H9 (cell line): Measurements from ENCODE around the gene C1orf21. TPM values are rescaled to one million over a fixed set of nuclear protein-coding genes. Genes with fewer than 3 reads are reported as not detected.

ENCODE experiments used
- DNase-seq: peaks from one replicate; pipeline ENCODE4 v3.0.0-alpha.2; 2017
- H2AFZ ChIP-seq: one replicate; pipeline ENCODE4 v1.6.1; 2013; ENCODE audit warnings: mild to moderate bottlenecking, low read length, control low read depth, moderate library complexity
- H2AK5ac ChIP-seq: 2 replicates; pipeline ENCODE4 v1.6.1; 2013; ENCODE audit warnings: low read length, control low read depth, mixed read lengths; ENCODE audit not compliant: insufficient read length
- H2BK120ac ChIP-seq: one replicate; pipeline ENCODE4 v1.6.1; 2013; ENCODE audit warnings: low read depth, mild to moderate bottlenecking, low read length, control low read depth, inconsistent platforms; ENCODE audit not compliant: poor library complexity, severe bottlenecking
- H2BK12ac ChIP-seq: 2 replicates; pipeline ENCODE4 v1.6.1; 2013; ENCODE audit warnings: low read length, control low read depth, mixed read lengths, low read depth; ENCODE audit not compliant: insufficient read length
- H2BK15ac ChIP-seq: 2 replicates; pipeline ENCODE4 v1.6.1; 2013; ENCODE audit warnings: low read depth, low read length, control low read depth
- H2BK20ac ChIP-seq: one replicate; pipeline ENCODE4 v1.6.1; 2013; ENCODE audit warnings: low read depth, mild to moderate bottlenecking, low read length, control low read depth, inconsistent platforms; ENCODE audit not compliant: poor library complexity, severe bottlenecking
- H2BK5ac ChIP-seq: 2 replicates; pipeline ENCODE4 v1.6.1; 2013; ENCODE audit warnings: low read length, control low read depth, mixed read lengths; ENCODE audit not compliant: insufficient read length
- H3K14ac ChIP-seq: 2 replicates; pipeline ENCODE4 v1.6.1; 2013; ENCODE audit warnings: low read length, control low read depth; ENCODE audit not compliant: insufficient read depth
- H3K18ac ChIP-seq: 2 replicates; pipeline ENCODE4 v1.6.1; 2013; ENCODE audit warnings: low read depth, mild to moderate bottlenecking, mixed read lengths, low read length, control low read depth; ENCODE audit not compliant: insufficient read length
- H3K23ac ChIP-seq: 2 replicates; pipeline ENCODE4 v1.6.1; 2013; ENCODE audit warnings: low read length, control low read depth, mixed read lengths, low read depth; ENCODE audit not compliant: insufficient read length
- H3K23me2 ChIP-seq: 2 replicates; pipeline ENCODE4 v1.6.1; 2013; ENCODE audit warnings: low read depth, mild to moderate bottlenecking, mixed read lengths, low read length, control low read depth; ENCODE audit not compliant: insufficient read length, poor library complexity, severe bottlenecking
- H3K27ac ChIP-seq: 2 replicates; pipeline ENCODE4 v1.5.1; 2013; ENCODE audit warnings: low read length, control low read depth, mixed read lengths, low read depth; ENCODE audit not compliant: insufficient read length
- H3K27me3 ChIP-seq: 2 replicates; pipeline ENCODE4 v1.6.1; 2013; ENCODE audit warnings: low read length, control low read depth, inconsistent platforms; ENCODE audit not compliant: insufficient read depth
- H3K4ac ChIP-seq: 2 replicates; pipeline ENCODE4 v1.6.1; 2013; ENCODE audit warnings: low read depth, mild to moderate bottlenecking, control low read depth, inconsistent platforms, low read length, moderate library complexity
- H3K4me1 ChIP-seq: 2 replicates; pipeline ENCODE4 v1.6.1; 2013; ENCODE audit warnings: low read length, control low read depth, inconsistent platforms; ENCODE audit not compliant: insufficient read depth
- H3K4me2 ChIP-seq: 2 replicates; pipeline ENCODE4 v1.6.1; 2013; ENCODE audit warnings: low read length, control low read depth, mixed read lengths; ENCODE audit not compliant: insufficient read length, insufficient read depth
- H3K56ac ChIP-seq: 2 replicates; pipeline ENCODE4 v1.6.1; 2013; ENCODE audit warnings: low read depth, mild to moderate bottlenecking, mixed read lengths, low read length, control low read depth; ENCODE audit not compliant: insufficient read length
- H3K79me1 ChIP-seq: 2 replicates; pipeline ENCODE4 v1.6.1; 2013; ENCODE audit warnings: low read depth, mild to moderate bottlenecking, moderate library complexity, low read length, control low read depth, inconsistent platforms; ENCODE audit not compliant: insufficient read depth, poor library complexity, severe bottlenecking
- H3K79me2 ChIP-seq: 2 replicates; pipeline ENCODE4 v1.6.1; 2013; ENCODE audit warnings: low read length, control low read depth, inconsistent platforms; ENCODE audit not compliant: insufficient read depth
- H3K9ac ChIP-seq: 2 replicates; pipeline ENCODE4 v1.6.1; 2013; ENCODE audit warnings: low read length, control low read depth, mixed read lengths; ENCODE audit not compliant: insufficient read length; ENCODE audit errors: extremely low read depth
- H3K9me3 ChIP-seq: one replicate; pipeline ENCODE4 v1.6.1; 2013; ENCODE audit warnings: low read depth, low read length, inconsistent platforms; ENCODE audit not compliant: control insufficient read depth
- H3T11ph ChIP-seq: one replicate; pipeline ENCODE4 v1.6.1; 2013; ENCODE audit warnings: mild to moderate bottlenecking, low read length, control low read depth, inconsistent platforms
- H4K20me1 ChIP-seq: one replicate; pipeline ENCODE4 v1.6.1; 2013; ENCODE audit not compliant: control insufficient read depth, insufficient read length, insufficient read depth
- H4K5ac ChIP-seq: 2 replicates; pipeline ENCODE4 v1.6.1; 2013; ENCODE audit warnings: low read depth, mild to moderate bottlenecking, mixed read lengths, low read length, control low read depth; ENCODE audit not compliant: insufficient read length
- H4K8ac ChIP-seq: replicated peaks from 2 replicates; pipeline ENCODE4 v1.6.1; 2013; ENCODE audit warnings: low read length, control low read depth, mixed read lengths, low read depth; ENCODE audit not compliant: insufficient read length
- H4K91ac ChIP-seq: 2 replicates; pipeline ENCODE4 v1.6.1; 2013; ENCODE audit warnings: low read depth, mild to moderate bottlenecking, moderate library complexity, mixed read lengths, low read length, control low read depth; ENCODE audit not compliant: insufficient read length
- H3K27ac Mint-ChIP-seq, 3 experiments: 2 replicates in 2 of 3; 3 replicates in 1 of 3; pipeline ENCODE4 v1.8.0; 2020 to 2021; ENCODE audit warnings: mixed read lengths in 3 of 3, mild to moderate bottlenecking in 1 of 3, moderate library complexity in 1 of 3
- H3K27me3 Mint-ChIP-seq: 2 replicates; pipeline ENCODE4 v1.8.0; 2021; ENCODE audit warnings: low read depth, mild to moderate bottlenecking, moderate library complexity, mixed read lengths
- H3K36me3 Mint-ChIP-seq, 3 experiments: 2 replicates in 2 of 3; 3 replicates in 1 of 3; pipeline ENCODE4 v1.8.0; 2020 to 2021; ENCODE audit warnings: low read depth in 3 of 3, mixed read lengths in 3 of 3; ENCODE audit not compliant: insufficient read depth in 1 of 3
- H3K4me1 Mint-ChIP-seq, 2 experiments: 2 replicates each; pipeline ENCODE4 v1.8.0; 2020; ENCODE audit warnings: mixed read lengths in 2 of 2
- H3K4me3 Mint-ChIP-seq, 2 experiments: 2 replicates in 1 of 2; 3 replicates in 1 of 2; pipeline ENCODE4 v1.8.0; 2020 to 2021; ENCODE audit warnings: mild to moderate bottlenecking in 2 of 2, mixed read lengths in 2 of 2, moderate library complexity in 1 of 2
- H3K9me3 Mint-ChIP-seq, 2 experiments: 2 replicates in 1 of 2; 3 replicates in 1 of 2; pipeline ENCODE4 v1.8.0; 2020; ENCODE audit warnings: mild to moderate bottlenecking in 2 of 2, mixed read lengths in 2 of 2, moderate library complexity in 1 of 2
- CTCF ChIP-seq: fragments of 200-600 bp; sonication (generic); conservative IDR thresholded peaks from 3 replicates; pipeline ENCODE4 v1.8.0; 2021; ENCODE audit warnings: antibody characterized with exemption, mild to moderate bottlenecking
- WGBS: extraction: QIAGEN DNeasy Blood & Tissue Kit; methylation state at CpG from one replicate; pipeline ENCODE4 v1.1.7; 2013; ENCODE audit warnings: missing lambda C conversion rate, low lambda C conversion rate, mixed read lengths; ENCODE audit not compliant: insufficient read length; ENCODE audit errors: extremely low coverage; 5-methylcytosine and 5-hydroxymethylcytosine counted together
- total RNA-seq: library from RNA; stranded (reverse); gene quantifications from 2 replicates; pipeline ENCODE4 v1.2.1, GENCODE V29; 2021

The C1orf21 gene
- total RNA-seq, 1 experiment from 2014 or later = 36.0 TPM

GRCh38 chr1:184362876-184363275 is 24.0 kb upstream of the C1orf21 start:
- H3K9me3 ChIP-seq = no peaks in the 10 kb centered on the region
- Mint-ChIP-seq H3K9me3 (no peaks in the 10 kb centered on the region), H3K4me3 (no peak overlapping the region), H3K27me3 (no peaks in the 10 kb centered on the region), H3K4me1 (peaks cover 4 to 9% of the 10 kb centered on the region in 2 experiments; a peak in 2 of 4 replicates), H3K27ac (no peak overlapping the region), H3K36me3 (no peaks in the 10 kb centered on the region; a peak in 1 of 7 replicates)
- H3K23me2 ChIP-seq = no peaks in the 10 kb centered on the region
- no peak overlapping the region for H3K9ac ChIP-seq
- no peak for DNase-seq
- H4K5ac ChIP-seq = no peak overlapping the region
- H2BK5ac ChIP-seq = no peak overlapping the region
- H4K8ac ChIP-seq = no peak overlapping the region
- H3K56ac ChIP-seq = no peak overlapping the region
- H2BK12ac ChIP-seq = no peak overlapping the region
- WGBS = no CpG with 5 or more reads among the region's 1 CpG
- H2BK15ac ChIP-seq = no peak overlapping the region
- no peak overlapping the region for H3K4me2 ChIP-seq
- no peak for TF ChIP-seq CTCF
- no peaks in the 10 kb centered on the region; the same call in 1 of the 2 replicates for H3K4me1 ChIP-seq
- no peak overlapping the region for H3T11ph ChIP-seq
- H3K27me3 ChIP-seq = no peaks in the 10 kb centered on the region
- no peak overlapping the region for H2BK20ac ChIP-seq
- H2AK5ac ChIP-seq = no peak overlapping the region
- H3K14ac ChIP-seq = no peak overlapping the region
- no peak overlapping the region for H3K27ac ChIP-seq
- H2BK120ac ChIP-seq = no peak overlapping the region
- H4K91ac ChIP-seq = no peak overlapping the region
- H4K20me1 ChIP-seq = no peaks in the 10 kb centered on the region
- no peak overlapping the region for H2AFZ ChIP-seq
- no peak overlapping the region for H3K23ac ChIP-seq
- H3K18ac ChIP-seq = no peak overlapping the region
- H3K79me1 ChIP-seq = no peaks in the 10 kb centered on the region
- no peaks in the 10 kb centered on the region for H3K79me2 ChIP-seq
- H3K4ac ChIP-seq = no peak overlapping the region
